Karpas-422 (cell line): ENCODE measurements around the gene MYMX. TPM values are rescaled to one million over a fixed set of nuclear protein-coding genes. Genes with fewer than 3 reads are reported as not detected.
"Not testable (repeated sequence)": the region's sequence is repeated elsewhere in the genome, so short reads cannot be mapped to it uniquely, and the experiment has no call there.

ENCODE experiments used
- DNase-seq: peaks from one replicate; pipeline ENCODE4 v3.0.0-alpha.2; 2015
- H2AFZ ChIP-seq: fragments of 200-600 bp; sonication (generic); 2 replicates; pipeline ENCODE4 v1.6.1; 2014; ENCODE audit warnings: antibody characterized with exemption, low read length, mixed read lengths
- H3K27ac ChIP-seq: fragments of 200-600 bp; sonication (generic); 2 replicates; pipeline ENCODE4 v1.5.1; 2014; ENCODE audit warnings: mild to moderate bottlenecking, low read length, moderate library complexity
- H3K27me3 ChIP-seq: fragments of 200-600 bp; sonication (generic); 2 replicates; pipeline ENCODE4 v1.6.1; 2014; ENCODE audit warnings: low read length, mixed read lengths
- H3K36me3 ChIP-seq: fragments of 200-600 bp; sonication (generic); 2 replicates; pipeline ENCODE4 v1.6.1; 2014; ENCODE audit warnings: low read length, mixed read lengths; ENCODE audit not compliant: insufficient read depth
- H3K4me1 ChIP-seq: fragments of 200-600 bp; sonication (generic); 2 replicates; pipeline ENCODE4 v1.6.1; 2014; ENCODE audit warnings: mild to moderate bottlenecking, low read length, mixed read lengths
- H3K4me2 ChIP-seq: fragments of 200-600 bp; sonication (generic); 2 replicates; pipeline ENCODE4 v1.6.1; 2014; ENCODE audit warnings: low read length, low read depth, mild to moderate bottlenecking; ENCODE audit not compliant: poor library complexity, severe bottlenecking
- H3K4me3 ChIP-seq: fragments of 200-600 bp; sonication (generic); 2 replicates; pipeline ENCODE4 v1.5.1; 2014; ENCODE audit warnings: mild to moderate bottlenecking, antibody characterized with exemption, low read length, mixed read lengths
- H3K79me2 ChIP-seq: fragments of 200-600 bp; sonication (generic); 2 replicates; pipeline ENCODE4 v1.6.1; 2014; ENCODE audit warnings: mild to moderate bottlenecking, low read length, mixed read lengths
- H3K9ac ChIP-seq: fragments of 200-600 bp; sonication (generic); 2 replicates; pipeline ENCODE4 v1.6.0; 2014; ENCODE audit warnings: low read length
- H3K9me2 ChIP-seq: fragments of 200-600 bp; sonication (generic), shearing (Covaris generic); replicated peaks from 2 replicates; pipeline ENCODE4 v1.6.0; 2014; ENCODE audit warnings: mild to moderate bottlenecking, low read length, moderate library complexity; ENCODE audit not compliant: insufficient read depth
- H3K9me3 ChIP-seq: fragments of 300-700, 200-600 bp; sonication (generic); 2 replicates; pipeline ENCODE4 v1.6.1; 2014; ENCODE audit warnings: low read length, mixed read lengths
- H4K20me1 ChIP-seq: fragments of 200-600 bp; sonication (generic); 2 replicates; pipeline ENCODE4 v1.6.1; 2014; ENCODE audit warnings: mild to moderate bottlenecking, antibody characterized with exemption, low read length, low read depth; ENCODE audit not compliant: insufficient read depth
- total RNA-seq: library from RNA; depleted of rRNA; stranded (reverse); fragments of >200 nt; shearing (Covaris generic); gene quantifications from 2 replicates; pipeline ENCODE4 v1.2.3, GENCODE V29; 2014; ENCODE audit warnings: low replicate concordance

The MYMX gene
- total RNA-seq, 1 experiment from 2014 or later, result not detected

- Histone ChIP-seq H3K9ac (no peak overlapping the region), H3K4me3 (no peak overlapping the region), H3K79me2 (no peaks in the 10 kb centered on the region), H3K4me2 (no peak overlapping the region), H3K27ac (no peak overlapping the region), H3K4me1 (peaks cover 6% of the 10 kb centered on the region), H3K9me3 (no peaks in the 10 kb centered on the region), H2AFZ (no peak overlapping the region), H3K9me2 (no peaks in the 10 kb centered on the region), H4K20me1 (no peaks in the 10 kb centered on the region), H3K36me3 (no peaks in the 10 kb centered on the region), H3K27me3 (no peaks in the 10 kb centered on the region)
- no peak for DNase-seq
Observed at GRCh38 chr6:44192428-44193041, 24.2 kb upstream of the MYMX start.

- Histone ChIP-seq H3K27ac (no peak overlapping the region), H3K4me3 (no peak overlapping the region), H3K4me1 (peaks cover 6% of the 10 kb centered on the region), H3K9me3 (no peaks in the 10 kb centered on the region), H3K79me2 (no peaks in the 10 kb centered on the region), H3K4me2 (no peak overlapping the region), H3K9me2 (no peaks in the 10 kb centered on the region), H3K36me3 (no peaks in the 10 kb centered on the region), H3K9ac (no peak overlapping the region), H4K20me1 (no peaks in the 10 kb centered on the region), H2AFZ (no peak overlapping the region), H3K27me3 (no peaks in the 10 kb centered on the region)
- no peak for DNase-seq
Observed at GRCh38 chr6:44193307-44193910, 23.3 kb upstream of the MYMX start.

- H3K27ac ChIP-seq, result no peak overlapping the region
- H3K9me3 ChIP-seq, result no peaks in the 10 kb centered on the region
- H3K79me2 ChIP-seq, result no peaks in the 10 kb centered on the region
- no peaks in the 10 kb centered on the region for H3K36me3 ChIP-seq
- no peaks in the 10 kb centered on the region for H3K9me2 ChIP-seq
- peaks cover 6% of the 10 kb centered on the region for H3K4me1 ChIP-seq
- H3K9ac ChIP-seq, result no peak overlapping the region
- DNase-seq, result no peak
- H3K4me3 ChIP-seq, result no peak overlapping the region
- no peak overlapping the region for H3K4me2 ChIP-seq
- H2AFZ ChIP-seq, result no peak overlapping the region
- H3K27me3 ChIP-seq, result no peaks in the 10 kb centered on the region
- no peaks in the 10 kb centered on the region for H4K20me1 ChIP-seq
Observed at GRCh38 chr6:44194326-44194725, 22.4 kb upstream of the MYMX start.

GRCh38 chr6:44196351-44196750 lies 20.4 kb upstream of the MYMX start:
- H3K27me3 ChIP-seq, H3K27ac ChIP-seq, H3K4me2 ChIP-seq, H4K20me1 ChIP-seq, H3K9ac ChIP-seq, H3K4me1 ChIP-seq, H3K36me3 ChIP-seq, H3K9me3 ChIP-seq, H3K79me2 ChIP-seq, H2AFZ ChIP-seq, H3K4me3 ChIP-seq, DNase-seq, H3K9me2 ChIP-seq: not testable (repeated sequence)

GRCh38 chr6:44198684-44199083 lies 18.0 kb upstream of the MYMX start:
- DNase-seq, result no peak
- Histone ChIP-seq H3K9me3 (no peaks in the 10 kb centered on the region), H3K79me2 (no peaks in the 10 kb centered on the region), H3K36me3 (no peaks in the 10 kb centered on the region), H3K27ac (no peak overlapping the region), H3K9ac (no peak overlapping the region), H3K4me3 (no peak overlapping the region), H3K4me1 (no peaks in the 10 kb centered on the region), H4K20me1 (no peaks in the 10 kb centered on the region), H2AFZ (no peak overlapping the region), H3K4me2 (no peak overlapping the region), H3K9me2 (no peaks in the 10 kb centered on the region), H3K27me3 (no peaks in the 10 kb centered on the region)

GRCh38 chr6:44199883-44200282 lies 16.8 kb upstream of the MYMX start:
- no peak overlapping the region for H2AFZ ChIP-seq
- H3K36me3 ChIP-seq, result no peaks in the 10 kb centered on the region
- no peaks in the 10 kb centered on the region for H3K9me3 ChIP-seq
- H3K4me2 ChIP-seq, result no peak overlapping the region
- no peaks in the 10 kb centered on the region for H4K20me1 ChIP-seq
- H3K79me2 ChIP-seq, result no peaks in the 10 kb centered on the region
- no peak for DNase-seq
- H3K27me3 ChIP-seq, result no peaks in the 10 kb centered on the region
- H3K9me2 ChIP-seq, result no peaks in the 10 kb centered on the region
- no peak overlapping the region for H3K4me3 ChIP-seq
- H3K4me1 ChIP-seq, result no peaks in the 10 kb centered on the region
- no peak overlapping the region for H3K27ac ChIP-seq
- H3K9ac ChIP-seq, result no peak overlapping the region

- Histone ChIP-seq H3K9ac (no peak overlapping the region), H3K4me2 (no peak overlapping the region), H3K27me3 (no peaks in the 10 kb centered on the region), H3K4me3 (no peak overlapping the region), H2AFZ (no peak overlapping the region), H3K9me3 (no peaks in the 10 kb centered on the region), H3K27ac (no peak overlapping the region), H4K20me1 (no peaks in the 10 kb centered on the region), H3K36me3 (no peaks in the 10 kb centered on the region), H3K4me1 (no peaks in the 10 kb centered on the region), H3K79me2 (no peaks in the 10 kb centered on the region), H3K9me2 (no peaks in the 10 kb centered on the region)
- no peak for DNase-seq
Observed at GRCh38 chr6:44201200-44201599, 15.5 kb upstream of the MYMX start.

GRCh38 chr6:44201638-44202303 lies 15.0 kb upstream of the MYMX start:
- Histone ChIP-seq H3K27me3 (no peaks in the 10 kb centered on the region), H3K9me3 (no peaks in the 10 kb centered on the region), H3K4me3 (no peak overlapping the region), H2AFZ (no peak overlapping the region), H3K27ac (no peak overlapping the region), H3K9ac (no peak overlapping the region), H3K9me2 (no peaks in the 10 kb centered on the region), H3K79me2 (no peaks in the 10 kb centered on the region), H3K4me2 (no peak overlapping the region), H4K20me1 (no peaks in the 10 kb centered on the region), H3K4me1 (no peaks in the 10 kb centered on the region), H3K36me3 (no peaks in the 10 kb centered on the region)
- DNase-seq, result no peak
